Keratinocyte (primary cell): ENCODE results near the gene HS3ST3A1. TPM values are rescaled to one million over a fixed set of nuclear protein-coding genes. Genes with fewer than 3 reads are reported as not detected.

Source experiments
- DNase-seq: peaks from one replicate; pipeline ENCODE4 v3.0.0-alpha.2; 2011; ENCODE audit warnings: low read depth, missing footprints, low spot score
- FAIRE-seq: peaks from 2 replicates; lab custom pipeline; 2011; peaks lifted over from hg19 to GRCh38; lab: Jason Lieb, UNC
- H2AFZ ChIP-seq: 2 replicates; pipeline ENCODE4 v1.6.0; 2012; ENCODE audit warnings: low read length, control low read depth, inconsistent platforms; ENCODE audit not compliant: control insufficient read depth
- H3K27ac ChIP-seq: 2 replicates; pipeline ENCODE4 v1.5.1; 2011; ENCODE audit warnings: low read length; ENCODE audit not compliant: control insufficient read depth, insufficient read depth
- H3K27me3 ChIP-seq: 3 replicates; pipeline ENCODE4 v1.6.0; 2011; ENCODE audit warnings: low read length; ENCODE audit not compliant: control insufficient read depth, insufficient read depth; ENCODE audit errors: extremely low read depth
- H3K36me3 ChIP-seq, 2 experiments: 2 replicates in 1 of 2; 3 replicates in 1 of 2; pipeline ENCODE4 v1.5.1; 2011; ENCODE audit warnings: low read length in 2 of 2, mild to moderate bottlenecking in 1 of 2; ENCODE audit not compliant: control insufficient read depth in 2 of 2, insufficient read depth in 2 of 2; ENCODE audit errors: extremely low read depth in 1 of 2
- H3K4me1 ChIP-seq: 3 replicates; pipeline ENCODE4 v1.5.1; 2011; ENCODE audit warnings: low read length; ENCODE audit not compliant: control insufficient read depth, insufficient read depth; ENCODE audit errors: extremely low read depth
- H3K4me2 ChIP-seq: 3 replicates; pipeline ENCODE4 v1.6.0; 2011; ENCODE audit warnings: low read depth, low read length; ENCODE audit not compliant: control insufficient read depth, insufficient read depth; ENCODE audit errors: extremely low read depth
- H3K4me3 ChIP-seq, 3 experiments: fragments of 200-600 bp in 1 of 3; sonication (generic) in 1 of 3; 2 replicates in 2 of 3; 3 replicates in 1 of 3; pipeline ENCODE4 v1.5.1; 2011 to 2016; ENCODE audit warnings: low read length in 3 of 3, mild to moderate bottlenecking in 3 of 3, control low read depth in 2 of 3, inconsistent platforms in 1 of 3, low read depth in 1 of 3, mixed read lengths in 1 of 3, mixed run types in 1 of 3, moderate library complexity in 1 of 3; ENCODE audit not compliant: control insufficient read depth in 2 of 3, insufficient read depth in 2 of 3; ENCODE audit errors: extremely low read depth in 1 of 3
- H3K79me2 ChIP-seq: 2 replicates; pipeline ENCODE4 v1.6.0; 2012; ENCODE audit warnings: low read length; ENCODE audit not compliant: control insufficient read depth, insufficient read depth
- H3K9ac ChIP-seq: 3 replicates; pipeline ENCODE4 v1.6.0; 2011; ENCODE audit warnings: low read length; ENCODE audit not compliant: control insufficient read depth, insufficient read depth; ENCODE audit errors: extremely low read depth
- H3K9me1 ChIP-seq: 3 replicates; pipeline ENCODE4 v1.6.0; 2011; ENCODE audit warnings: low read length; ENCODE audit not compliant: control insufficient read depth, insufficient read depth; ENCODE audit errors: extremely low read depth
- H3K9me3 ChIP-seq: 2 replicates; pipeline ENCODE4 v1.5.1; 2012; ENCODE audit warnings: low read depth, low read length; ENCODE audit not compliant: control insufficient read depth
- H4K20me1 ChIP-seq: 3 replicates; pipeline ENCODE4 v1.6.0; 2011; ENCODE audit warnings: low read length; ENCODE audit not compliant: control insufficient read depth, insufficient read depth; ENCODE audit errors: extremely low read depth
- CTCF ChIP-seq, 3 experiments: IDR thresholded peaks in 1 of 3; conservative IDR thresholded peaks in 1 of 3; optimal IDR thresholded peaks in 1 of 3; 2 replicates in 2 of 3; 3 replicates in 1 of 3; pipeline versions ENCODE3 to v1.5.1; 2011; ENCODE audit warnings: low read length in 3 of 3, mild to moderate bottlenecking in 3 of 3, moderate library complexity in 2 of 3, control low read depth in 1 of 3, inconsistent platforms in 1 of 3; ENCODE audit not compliant: insufficient read depth in 2 of 3; ENCODE audit errors: extremely low read depth in 1 of 3
- EZH2 ChIP-seq: IDR thresholded peaks from one replicate; pipeline ENCODE4 v1.6.1; 2012; ENCODE audit warnings: inconsistent platforms, mild to moderate bottlenecking, low read length, moderate library complexity
- dilution Hi-C: fragments of 300-500 bp; cut with MboI; formaldehyde crosslinking; loops from one replicate; pipeline ENCODE4 v1.7.0; 2020; ENCODE audit warnings: low sequenced_read_pairs; ENCODE audit not compliant: extremely low pct_ligation_motif_present
- polyA plus RNA-seq, 5 experiments: library from polyadenylated mRNA; depleted of rRNA in 3 of 5; stranded (reverse) in 3 of 5; stranded (forward) in 1 of 5; unstranded in 1 of 5; fragments of >200 nt; gene quantifications; 1 replicate in 1 of 5; 2 replicates in 3 of 5; 3 replicates in 1 of 5; pipeline versions ENCODE4 v1.2.1 to v1.2.3, GENCODE V29; 2011 to 2012; ENCODE audit warnings: missing spikeins in 2 of 5, low read depth in 1 of 5, low replicate concordance in 1 of 5

Gene HS3ST3A1
- polyA plus RNA-seq, 1 donor (not counting 4 experiments of a cell fraction or from before 2014, with no cell fraction given), result 0.04 TPM

GRCh38 chr17:13490906-13491482, 110.7 kb downstream of the HS3ST3A1 start:
- H4K20me1 ChIP-seq, result no peaks in the 10 kb centered on the region
- no peak for TF ChIP-seq EZH2
- no peak for TF ChIP-seq CTCF (optimal IDR thresholded peaks at IDR 0.05 in 1 of 3, IDR thresholded peaks at IDR 0.05 in 1 of 3, conservative IDR thresholded peaks at IDR 0.05 in 1 of 3; ENCODE audit: extremely low read depth in 1 of 3, insufficient read depth in 2 of 3, low read length in 3 of 3)
- no peaks in the 10 kb centered on the region for H3K9me3 ChIP-seq
- no peak overlapping the region for H2AFZ ChIP-seq
- H3K4me3 ChIP-seq, result no peak overlapping the region
- no peak for FAIRE-seq
- no peak overlapping the region for H3K27ac ChIP-seq
- DNase-seq, result no peak
- no peak overlapping the region for H3K9ac ChIP-seq
- H3K36me3 ChIP-seq, result no peaks in the 10 kb centered on the region
- H3K27me3 ChIP-seq, result no peaks in the 10 kb centered on the region
- dilution Hi-C loops, result no loop called here
- no peaks in the 10 kb centered on the region for H3K4me1 ChIP-seq
- H3K4me2 ChIP-seq, result no peak overlapping the region
- H3K9me1 ChIP-seq, result no peaks in the 10 kb centered on the region
- no peaks in the 10 kb centered on the region for H3K79me2 ChIP-seq

- TF ChIP-seq CTCF (optimal IDR thresholded peaks at IDR 0.05 in 1 of 3, IDR thresholded peaks at IDR 0.05 in 1 of 3, conservative IDR thresholded peaks at IDR 0.05 in 1 of 3; ENCODE audit: extremely low read depth in 1 of 3, insufficient read depth in 2 of 3, low read length in 3 of 3), result no peak
- no peak for TF ChIP-seq EZH2
- H3K27ac ChIP-seq, result no peak overlapping the region
- H3K9ac ChIP-seq, result no peak overlapping the region
- H3K9me1 ChIP-seq, result no peaks in the 10 kb centered on the region
- no peaks in the 10 kb centered on the region for H3K4me1 ChIP-seq
- no peaks in the 10 kb centered on the region for H3K79me2 ChIP-seq
- DNase-seq (no peak), FAIRE-seq (no peak)
- dilution Hi-C loops, result no loop called here
- no peak overlapping the region for H3K4me3 ChIP-seq
- no peak overlapping the region for H2AFZ ChIP-seq
- no peaks in the 10 kb centered on the region for H3K9me3 ChIP-seq
- no peaks in the 10 kb centered on the region for H4K20me1 ChIP-seq
- H3K4me2 ChIP-seq, result no peak overlapping the region
- no peaks in the 10 kb centered on the region for H3K27me3 ChIP-seq
- H3K36me3 ChIP-seq, result no peaks in the 10 kb centered on the region
Observed at GRCh38 chr17:13490427-13490826, 111.3 kb downstream of the HS3ST3A1 start.
